Panc1 (cell line): ENCODE results near the gene DDIT3. TPM values are rescaled to one million over a fixed set of nuclear protein-coding genes. Genes with fewer than 3 reads are reported as not detected.

Source experiments
- ATAC-seq: fragments of 200-7000 bp; cut with Tn5 transposase; 2 replicates; pipeline ENCODE4 v1.9.1; 2020; ENCODE audit warnings: mild to moderate bottlenecking, moderate library complexity
- BruUV-seq: library from RNA; stranded (reverse); fragments of 400-500 nt; replicated peaks from 2 replicates; lab custom pipeline; 2021; lab: Mats Ljungman, UMichigan
- CTCF ChIA-PET: fragments of 300-600 bp; sonication (Branson Sonifier 250); formaldehyde crosslinking; loops from one replicate; lab custom pipeline; 2022; ENCODE audit warnings: antibody characterized with exemption; lab: Charles Lee
- POLR2A ChIA-PET: fragments of 300-600 bp; sonication (Branson Sonifier 250); formaldehyde crosslinking; loops from one replicate; lab custom pipeline; 2022; ENCODE audit warnings: antibody characterized with exemption; lab: Charles Lee
- DNase-seq: peaks from one replicate; pipeline ENCODE4 v3.0.0-alpha.2; 2010; ENCODE audit warnings: low read depth, low spot score
- H3K27ac ChIP-seq: 2 replicates; pipeline ENCODE4 v1.5.1; 2011; ENCODE audit warnings: mild to moderate bottlenecking, low read length, inconsistent platforms
- H3K27me3 ChIP-seq: fragments of 200-500 bp; sonication (Bioruptor generic); 2 replicates; pipeline ENCODE4 v1.6.0; 2014; ENCODE audit warnings: low read length, inconsistent platforms; ENCODE audit not compliant: control insufficient read depth, insufficient read depth
- H3K36me3 ChIP-seq: fragments of 200-500 bp; sonication (Bioruptor generic); 2 replicates; pipeline ENCODE4 v1.5.1; 2014; ENCODE audit warnings: inconsistent platforms, mild to moderate bottlenecking, low read length, moderate library complexity; ENCODE audit not compliant: control insufficient read depth, insufficient read depth
- H3K4me1 ChIP-seq: 2 replicates; pipeline ENCODE4 v1.5.1; 2011; ENCODE audit warnings: inconsistent platforms, mild to moderate bottlenecking, low read length, moderate library complexity; ENCODE audit not compliant: control insufficient read depth, insufficient read depth
- H3K4me3 ChIP-seq, 2 experiments: 2 replicates each; pipeline ENCODE4 v1.5.1; 2011 to 2012; ENCODE audit warnings: low read depth in 2 of 2, low read length in 2 of 2, mild to moderate bottlenecking in 2 of 2, inconsistent platforms in 1 of 2, moderate library complexity in 1 of 2
- H3K9me3 ChIP-seq: fragments of 200-500 bp; sonication (Bioruptor generic); 2 replicates; pipeline ENCODE4 v1.5.1; 2014; ENCODE audit warnings: low read depth, mild to moderate bottlenecking, inconsistent platforms, low read length, moderate library complexity; ENCODE audit not compliant: control insufficient read depth, insufficient read depth
- POLR2AphosphoS5 ChIP-seq: IDR thresholded peaks from 2 replicates; pipeline ENCODE4 v1.6.1; 2012; ENCODE audit warnings: mild to moderate bottlenecking, low read depth, low read length, moderate library complexity
- SIN3A ChIP-seq: IDR thresholded peaks from 2 replicates; pipeline ENCODE4 v1.6.1; 2012; ENCODE audit warnings: low read depth, mild to moderate bottlenecking, low read length, moderate library complexity, borderline replicate concordance; ENCODE audit not compliant: insufficient read depth
- TCF7L2 ChIP-seq: IDR thresholded peaks from 2 replicates; pipeline ENCODE4 v1.6.1; 2011; ENCODE audit warnings: mild to moderate bottlenecking, low read depth, low read length, inconsistent platforms
- in situ Hi-C: cut with HindIII; loops from 2 replicates; pipeline ENCODE4 v1.10.0; 2016; ENCODE audit warnings: low sequenced_read_pairs, low pct_unique_long_range_greater_than_20kb
- intact Hi-C: fragments of 100-400 bp; cut with micrococcal nuclease; formaldehyde crosslinking; loops from one replicate; pipeline ENCODE4 v1.10.0; 2022; ENCODE audit not compliant: unreplicated experiment
- total RNA-seq: library from RNA; stranded (reverse); gene quantifications from one replicate; pipeline ENCODE4 v1.2.1, GENCODE V29; 2021; ENCODE audit not compliant: unreplicated experiment
- TF ChIP-seq, protein P1 (sequence below): fragments of 450-650 bp; IDR thresholded peaks from 2 replicates; pipeline ENCODE4 v1.5.1; 2017; ENCODE audit warnings: mild to moderate bottlenecking
- TF ChIP-seq, protein P2 (sequence below), 2 experiments: IDR thresholded peaks; 2 replicates each; pipeline ENCODE4 v1.6.1; 2011 to 2012; ENCODE audit warnings: low read depth in 2 of 2, control low read depth in 1 of 2, low read length in 1 of 2, mild to moderate bottlenecking in 1 of 2, moderate library complexity in 1 of 2; ENCODE audit not compliant: insufficient read depth in 1 of 2

Gene DDIT3
- total RNA-seq, 1 experiment from 2014 or later = 47.2 TPM

DNA sequence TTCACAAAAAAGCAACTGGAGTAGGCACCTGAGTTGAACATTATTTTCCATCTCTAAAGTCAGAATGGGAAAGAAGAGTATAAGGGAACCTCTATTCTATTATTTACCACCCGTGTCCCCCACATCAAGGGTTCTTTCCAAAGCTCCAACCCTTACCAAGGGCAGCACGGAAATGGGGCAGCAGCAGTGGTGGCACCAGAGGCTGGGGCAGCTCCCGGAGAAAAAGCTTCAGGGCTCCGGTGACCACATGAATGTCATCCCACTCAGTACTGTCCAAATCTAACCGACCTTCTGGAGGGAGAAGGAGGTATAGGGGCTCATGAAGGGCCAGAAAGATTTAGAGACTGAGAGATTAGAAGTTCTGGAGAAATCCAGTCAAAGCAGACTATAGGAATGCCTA, 46.4 kb downstream of the DDIT3 start:
- Histone ChIP-seq H3K9me3 (no peaks in the 10 kb centered on the region), H3K27me3 (peaks cover 2% of the 10 kb centered on the region; the same call in 1 of the 2 replicates), H3K27ac (no peak overlapping the region), H3K4me1 (no peaks in the 10 kb centered on the region; the same call in 1 of the 2 replicates), H3K4me3 (no peak overlapping the region), H3K36me3 (no peaks in the 10 kb centered on the region)
- in situ Hi-C loops = no loop called here
- CTCF ChIA-PET = no interaction called here
- intact Hi-C loops = no loop called here
- TF ChIP-seq SIN3A (no peak), POLR2AphosphoS5 (no peak), TCF7L2 (no peak)
- TF ChIP-seq, protein P1, sequence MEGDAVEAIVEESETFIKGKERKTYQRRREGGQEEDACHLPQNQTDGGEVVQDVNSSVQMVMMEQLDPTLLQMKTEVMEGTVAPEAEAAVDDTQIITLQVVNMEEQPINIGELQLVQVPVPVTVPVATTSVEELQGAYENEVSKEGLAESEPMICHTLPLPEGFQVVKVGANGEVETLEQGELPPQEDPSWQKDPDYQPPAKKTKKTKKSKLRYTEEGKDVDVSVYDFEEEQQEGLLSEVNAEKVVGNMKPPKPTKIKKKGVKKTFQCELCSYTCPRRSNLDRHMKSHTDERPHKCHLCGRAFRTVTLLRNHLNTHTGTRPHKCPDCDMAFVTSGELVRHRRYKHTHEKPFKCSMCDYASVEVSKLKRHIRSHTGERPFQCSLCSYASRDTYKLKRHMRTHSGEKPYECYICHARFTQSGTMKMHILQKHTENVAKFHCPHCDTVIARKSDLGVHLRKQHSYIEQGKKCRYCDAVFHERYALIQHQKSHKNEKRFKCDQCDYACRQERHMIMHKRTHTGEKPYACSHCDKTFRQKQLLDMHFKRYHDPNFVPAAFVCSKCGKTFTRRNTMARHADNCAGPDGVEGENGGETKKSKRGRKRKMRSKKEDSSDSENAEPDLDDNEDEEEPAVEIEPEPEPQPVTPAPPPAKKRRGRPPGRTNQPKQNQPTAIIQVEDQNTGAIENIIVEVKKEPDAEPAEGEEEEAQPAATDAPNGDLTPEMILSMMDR = no peak
- TF ChIP-seq, protein P2, sequence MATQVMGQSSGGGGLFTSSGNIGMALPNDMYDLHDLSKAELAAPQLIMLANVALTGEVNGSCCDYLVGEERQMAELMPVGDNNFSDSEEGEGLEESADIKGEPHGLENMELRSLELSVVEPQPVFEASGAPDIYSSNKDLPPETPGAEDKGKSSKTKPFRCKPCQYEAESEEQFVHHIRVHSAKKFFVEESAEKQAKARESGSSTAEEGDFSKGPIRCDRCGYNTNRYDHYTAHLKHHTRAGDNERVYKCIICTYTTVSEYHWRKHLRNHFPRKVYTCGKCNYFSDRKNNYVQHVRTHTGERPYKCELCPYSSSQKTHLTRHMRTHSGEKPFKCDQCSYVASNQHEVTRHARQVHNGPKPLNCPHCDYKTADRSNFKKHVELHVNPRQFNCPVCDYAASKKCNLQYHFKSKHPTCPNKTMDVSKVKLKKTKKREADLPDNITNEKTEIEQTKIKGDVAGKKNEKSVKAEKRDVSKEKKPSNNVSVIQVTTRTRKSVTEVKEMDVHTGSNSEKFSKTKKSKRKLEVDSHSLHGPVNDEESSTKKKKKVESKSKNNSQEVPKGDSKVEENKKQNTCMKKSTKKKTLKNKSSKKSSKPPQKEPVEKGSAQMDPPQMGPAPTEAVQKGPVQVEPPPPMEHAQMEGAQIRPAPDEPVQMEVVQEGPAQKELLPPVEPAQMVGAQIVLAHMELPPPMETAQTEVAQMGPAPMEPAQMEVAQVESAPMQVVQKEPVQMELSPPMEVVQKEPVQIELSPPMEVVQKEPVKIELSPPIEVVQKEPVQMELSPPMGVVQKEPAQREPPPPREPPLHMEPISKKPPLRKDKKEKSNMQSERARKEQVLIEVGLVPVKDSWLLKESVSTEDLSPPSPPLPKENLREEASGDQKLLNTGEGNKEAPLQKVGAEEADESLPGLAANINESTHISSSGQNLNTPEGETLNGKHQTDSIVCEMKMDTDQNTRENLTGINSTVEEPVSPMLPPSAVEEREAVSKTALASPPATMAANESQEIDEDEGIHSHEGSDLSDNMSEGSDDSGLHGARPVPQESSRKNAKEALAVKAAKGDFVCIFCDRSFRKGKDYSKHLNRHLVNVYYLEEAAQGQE (IDR thresholded peaks at IDR 0.05; ENCODE audit: insufficient read depth in 1 of 2, low read depth in 2 of 2, low read length in 1 of 2) = no peak
- no TSS peak for BruUV-seq
- DNase-seq = no peak
- no peak for ATAC-seq
- POLR2A ChIA-PET = no interaction called here

DNA sequence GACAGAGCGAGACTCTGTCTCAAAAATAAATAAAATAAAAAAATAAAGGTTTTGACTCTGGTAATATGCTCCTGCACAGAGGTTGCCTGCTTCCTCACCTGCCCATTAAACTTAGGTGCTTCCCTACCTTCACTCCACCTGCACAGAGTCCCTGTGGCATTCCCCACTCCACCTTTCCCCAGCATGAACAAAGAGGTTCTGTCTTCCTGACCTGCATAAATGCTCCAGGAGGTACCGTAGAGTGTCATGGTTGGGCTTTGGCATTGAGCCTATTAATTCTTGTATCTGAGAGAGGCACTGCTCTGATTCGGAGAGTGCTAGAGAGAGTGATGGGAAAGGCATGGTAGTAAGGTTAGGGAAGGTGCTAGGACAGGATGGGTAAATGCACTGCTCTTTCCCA, 46.9 kb downstream of the DDIT3 start:
- ChIA-PET POLR2A (no interaction called here), CTCF (no interaction called here)
- Histone ChIP-seq H3K36me3 (no peaks in the 10 kb centered on the region), H3K27me3 (peaks cover 2% of the 10 kb centered on the region; the same call in 1 of the 2 replicates), H3K27ac (no peak overlapping the region), H3K9me3 (no peaks in the 10 kb centered on the region), H3K4me1 (no peaks in the 10 kb centered on the region; the same call in 1 of the 2 replicates), H3K4me3 (no peak overlapping the region)
- no peak for ATAC-seq
- intact Hi-C loops (no loop called here), in situ Hi-C loops (no loop called here)
- BruUV-seq = no TSS peak
- TF ChIP-seq, protein P1 = no peak
- TF ChIP-seq TCF7L2 = no peak
- no peak for DNase-seq
